OCI-LY3 (cell line): Measurements from ENCODE around the gene NR5A2.

Experiments
- EZH2phosphoT487 ChIP-seq: fragments of 200-600 bp; shearing (Covaris generic); IDR thresholded peaks from 2 replicates; pipeline ENCODE4 v1.6.1; 2018; ENCODE audit warnings: antibody characterized with exemption, mixed run types, low read depth
- TF ChIP-seq, protein P1 (sequence below): fragments of 200-600, 300-600 bp; sonication (generic); IDR thresholded peaks from 2 replicates; pipeline ENCODE4 v1.5.1; 2014; ENCODE audit warnings: antibody characterized with exemption, low read length, low read depth

DNA sequence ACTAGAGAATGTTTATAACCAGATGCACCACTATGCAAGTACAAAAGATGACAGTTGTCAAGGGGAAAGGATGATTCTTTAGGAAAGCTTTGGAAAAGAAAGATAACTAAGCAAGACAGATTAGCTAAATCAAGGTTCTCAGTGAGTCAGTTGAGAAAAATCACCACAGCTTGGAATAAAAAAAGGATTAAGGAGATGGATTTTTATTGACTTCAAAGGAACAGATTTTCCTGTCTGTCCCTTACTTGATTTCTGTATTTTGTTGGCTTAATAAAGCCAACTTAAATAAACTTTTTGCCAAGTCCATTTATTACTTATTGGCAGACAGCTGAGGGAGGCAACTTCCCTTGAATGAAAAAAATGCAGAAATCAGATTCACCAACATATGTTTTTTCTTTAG is 93.9 kb downstream of the NR5A2 start:
- TF ChIP-seq, protein P1, sequence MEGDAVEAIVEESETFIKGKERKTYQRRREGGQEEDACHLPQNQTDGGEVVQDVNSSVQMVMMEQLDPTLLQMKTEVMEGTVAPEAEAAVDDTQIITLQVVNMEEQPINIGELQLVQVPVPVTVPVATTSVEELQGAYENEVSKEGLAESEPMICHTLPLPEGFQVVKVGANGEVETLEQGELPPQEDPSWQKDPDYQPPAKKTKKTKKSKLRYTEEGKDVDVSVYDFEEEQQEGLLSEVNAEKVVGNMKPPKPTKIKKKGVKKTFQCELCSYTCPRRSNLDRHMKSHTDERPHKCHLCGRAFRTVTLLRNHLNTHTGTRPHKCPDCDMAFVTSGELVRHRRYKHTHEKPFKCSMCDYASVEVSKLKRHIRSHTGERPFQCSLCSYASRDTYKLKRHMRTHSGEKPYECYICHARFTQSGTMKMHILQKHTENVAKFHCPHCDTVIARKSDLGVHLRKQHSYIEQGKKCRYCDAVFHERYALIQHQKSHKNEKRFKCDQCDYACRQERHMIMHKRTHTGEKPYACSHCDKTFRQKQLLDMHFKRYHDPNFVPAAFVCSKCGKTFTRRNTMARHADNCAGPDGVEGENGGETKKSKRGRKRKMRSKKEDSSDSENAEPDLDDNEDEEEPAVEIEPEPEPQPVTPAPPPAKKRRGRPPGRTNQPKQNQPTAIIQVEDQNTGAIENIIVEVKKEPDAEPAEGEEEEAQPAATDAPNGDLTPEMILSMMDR, result no peak
- TF ChIP-seq EZH2phosphoT487, result no peak
